Mesenchymal stem cell (in vitro differentiated cells and primary cell): ENCODE data around the gene POU6F2.

ENCODE experiments used
- DNase-seq: peaks from one replicate; pipeline ENCODE4 v3.0.0-alpha.2; 2013
- H2AFZ ChIP-seq: one replicate; pipeline ENCODE4 v1.6.1; 2013; ENCODE audit warnings: low read depth, mild to moderate bottlenecking, control low read depth, inconsistent platforms, low read length, moderate library complexity
- H2AK5ac ChIP-seq: 2 replicates; pipeline ENCODE4 v1.6.1; 2013; ENCODE audit warnings: low read length, moderate library complexity, mild to moderate bottlenecking, inconsistent platforms; ENCODE audit not compliant: severe bottlenecking
- H2BK120ac ChIP-seq: one replicate; pipeline ENCODE4 v1.6.1; 2013; ENCODE audit warnings: low read depth, mild to moderate bottlenecking, inconsistent platforms, low read length, moderate library complexity
- H2BK12ac ChIP-seq, 2 experiments: one replicate each; pipeline ENCODE4 v1.6.1; 2013; ENCODE audit warnings: inconsistent platforms in 2 of 2, low read length in 2 of 2, mild to moderate bottlenecking in 2 of 2, moderate library complexity in 2 of 2, control low read depth in 1 of 2
- H2BK15ac ChIP-seq: one replicate; pipeline ENCODE4 v1.6.1; 2013; ENCODE audit warnings: mild to moderate bottlenecking, low read depth, inconsistent platforms; ENCODE audit not compliant: poor library complexity, severe bottlenecking
- H2BK5ac ChIP-seq: 2 replicates; pipeline ENCODE4 v1.6.1; 2013; ENCODE audit warnings: low read depth, mild to moderate bottlenecking, low read length, control low read depth, inconsistent platforms; ENCODE audit not compliant: poor library complexity, severe bottlenecking
- H3K14ac ChIP-seq, 2 experiments: one replicate each; pipeline ENCODE4 v1.6.1; 2013; ENCODE audit warnings: inconsistent platforms in 2 of 2, low read length in 2 of 2, control low read depth in 1 of 2, mild to moderate bottlenecking in 1 of 2, moderate library complexity in 1 of 2
- H3K18ac ChIP-seq, 2 experiments: one replicate each; pipeline ENCODE4 v1.6.1; 2013; ENCODE audit warnings: inconsistent platforms in 2 of 2, low read length in 2 of 2, control low read depth in 1 of 2, low read depth in 1 of 2, mild to moderate bottlenecking in 1 of 2
- H3K23ac ChIP-seq, 2 experiments: one replicate each; pipeline ENCODE4 v1.6.1; 2013; ENCODE audit warnings: inconsistent platforms in 2 of 2, low read length in 2 of 2, mild to moderate bottlenecking in 2 of 2, moderate library complexity in 2 of 2, control low read depth in 1 of 2
- H3K27ac ChIP-seq: 2 replicates; pipeline ENCODE4 v1.5.1; 2013; ENCODE audit warnings: mild to moderate bottlenecking, moderate library complexity, low read length, control low read depth, inconsistent platforms; ENCODE audit not compliant: poor library complexity, severe bottlenecking
- H3K27me3 ChIP-seq, 2 experiments: 2 replicates each; pipeline versions ENCODE4 v1.6.1 to v1.7.0; 2013; ENCODE audit warnings: low read length in 2 of 2, mild to moderate bottlenecking in 2 of 2, moderate library complexity in 2 of 2, control low read depth in 1 of 2, inconsistent platforms in 1 of 2; ENCODE audit not compliant: control insufficient read depth in 1 of 2, insufficient read depth in 1 of 2
- H3K36me3 ChIP-seq, 2 experiments: 2 replicates each; pipeline versions ENCODE4 v1.6.1 to v1.7.0; 2013; ENCODE audit warnings: low read length in 2 of 2, control low read depth in 1 of 2, inconsistent platforms in 1 of 2, low read depth in 1 of 2, mild to moderate bottlenecking in 1 of 2; ENCODE audit not compliant: insufficient read depth in 2 of 2, control insufficient read depth in 1 of 2
- H3K4ac ChIP-seq, 2 experiments: one replicate each; pipeline ENCODE4 v1.6.1; 2013; ENCODE audit warnings: inconsistent platforms in 2 of 2, low read length in 2 of 2, mild to moderate bottlenecking in 2 of 2, moderate library complexity in 2 of 2, control low read depth in 1 of 2, low read depth in 1 of 2
- H3K4me1 ChIP-seq: 2 replicates; pipeline ENCODE4 v1.6.1; 2013; ENCODE audit warnings: low read depth, low read length, control low read depth; ENCODE audit not compliant: control insufficient read depth, insufficient read depth
- H3K4me2 ChIP-seq: 2 replicates; pipeline ENCODE4 v1.6.1; 2013; ENCODE audit warnings: low read length, mild to moderate bottlenecking, inconsistent platforms; ENCODE audit not compliant: poor library complexity, severe bottlenecking
- H3K4me3 ChIP-seq, 2 experiments: 2 replicates each; pipeline versions ENCODE4 v1.5.1 to v1.7.0; 2013; ENCODE audit warnings: low read length in 2 of 2, mild to moderate bottlenecking in 2 of 2, control low read depth in 1 of 2, low read depth in 1 of 2; ENCODE audit not compliant: insufficient read depth in 1 of 2
- H3K79me1 ChIP-seq: replicated peaks from 2 replicates; pipeline ENCODE4 v1.6.1; 2013; ENCODE audit warnings: mild to moderate bottlenecking, control low read depth, low read length, inconsistent platforms; ENCODE audit not compliant: poor library complexity, severe bottlenecking
- H3K9ac ChIP-seq: 2 replicates; pipeline ENCODE4 v1.7.0; 2013; ENCODE audit warnings: mild to moderate bottlenecking, low read length, moderate library complexity
- H3K9me3 ChIP-seq: 2 replicates; pipeline ENCODE4 v1.7.0; 2013; ENCODE audit warnings: mild to moderate bottlenecking, low read length; ENCODE audit not compliant: control insufficient read depth
- H4K8ac ChIP-seq: one replicate; pipeline ENCODE4 v1.6.1; 2013; ENCODE audit warnings: inconsistent platforms, mild to moderate bottlenecking, low read length, moderate library complexity
- H4K91ac ChIP-seq: one replicate; pipeline ENCODE4 v1.6.1; 2013; ENCODE audit warnings: mild to moderate bottlenecking, low read length, inconsistent platforms
- WGBS: methylation state at CpG from one replicate; pipeline ENCODE4 v1.1.7; 2013; ENCODE audit warnings: mixed read lengths; 5-methylcytosine and 5-hydroxymethylcytosine counted together

Gene POU6F2

DNA sequence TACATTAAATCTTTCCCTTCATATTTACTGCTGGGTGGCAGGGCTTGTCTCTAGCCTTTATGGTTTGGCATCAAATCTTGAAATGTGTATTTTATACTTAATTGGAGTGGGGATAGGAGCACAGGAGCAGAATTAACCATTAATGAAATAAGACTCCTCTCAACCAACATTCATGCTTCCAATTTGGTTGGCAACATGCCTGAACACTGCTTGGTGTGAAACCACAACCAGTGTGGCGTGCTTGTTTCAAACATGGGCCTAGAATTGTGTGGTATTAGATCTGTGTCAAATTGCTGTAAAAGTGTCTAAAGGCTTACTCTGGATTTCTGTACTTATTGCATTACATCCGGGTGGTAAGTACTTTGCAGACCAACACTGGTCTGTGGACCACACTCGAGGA is 43.7 kb upstream of the POU6F2 start:
- H3K4me3 ChIP-seq: no peak overlapping the region
- no peak overlapping the region for H3K4me2 ChIP-seq
- H3K14ac ChIP-seq: no peak overlapping the region
- no peak overlapping the region for H4K91ac ChIP-seq
- H2AK5ac ChIP-seq: peak overlapping the region; percentile 22
- no peak for DNase-seq
- no peak overlapping the region for H2BK15ac ChIP-seq
- no peak overlapping the region for H2BK120ac ChIP-seq
- no peak overlapping the region for H2BK12ac ChIP-seq
- H4K8ac ChIP-seq: no peak overlapping the region
- no peaks in the 10 kb centered on the region for H3K79me1 ChIP-seq
- no peak overlapping the region for H3K9ac ChIP-seq
- H2AFZ ChIP-seq: no peak overlapping the region
- no peak overlapping the region for H2BK5ac ChIP-seq
- H3K18ac ChIP-seq: no peak overlapping the region
- peaks cover 9% of the 10 kb centered on the region for H3K4me1 ChIP-seq
- no peak overlapping the region for H3K27ac ChIP-seq
- no peaks in the 10 kb centered on the region for H3K36me3 ChIP-seq
- no peaks in the 10 kb centered on the region for H3K27me3 ChIP-seq
- no peaks in the 10 kb centered on the region for H3K9me3 ChIP-seq
- H3K23ac ChIP-seq: no peak overlapping the region
- 91% methylated on average over 3 of the region's 3 CpGs for WGBS
- H3K4ac ChIP-seq: no peak overlapping the region

DNA sequence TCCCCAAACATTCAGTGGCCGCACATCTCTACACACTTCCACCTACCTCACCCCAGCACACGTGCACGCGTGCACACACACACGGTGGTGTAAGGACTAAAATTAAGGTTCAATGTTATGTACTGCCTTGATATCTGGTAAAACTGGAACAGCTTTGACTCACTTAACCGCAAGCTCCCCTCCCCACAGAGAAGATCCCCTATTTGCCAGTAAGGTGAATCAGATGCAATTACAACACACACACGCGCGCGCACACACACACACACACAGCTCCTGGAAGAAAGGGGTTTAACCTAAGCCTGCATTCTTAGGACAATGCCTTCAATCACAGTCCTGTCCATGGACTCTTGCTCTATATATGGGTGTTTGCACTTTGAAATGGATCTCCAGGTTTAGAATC is 43.2 kb upstream of the POU6F2 start:
- Histone ChIP-seq H3K9me3 (no peaks in the 10 kb centered on the region), H3K27ac (no peak overlapping the region), H3K9ac (no peak overlapping the region), H2BK120ac (no peak overlapping the region), H3K23ac (no peak overlapping the region), H2BK15ac (no peak overlapping the region), H3K27me3 (no peaks in the 10 kb centered on the region), H3K18ac (no peak overlapping the region), H3K79me1 (no peaks in the 10 kb centered on the region), H3K14ac (no peak overlapping the region), H3K4me1 (peaks cover 6% of the 10 kb centered on the region), H4K8ac (no peak overlapping the region), H3K4me2 (no peak overlapping the region), H4K91ac (no peak overlapping the region), H2AK5ac (peak overlapping the region; percentile 34), H3K4ac (no peak overlapping the region), H3K36me3 (no peaks in the 10 kb centered on the region), H3K4me3 (no peak overlapping the region), H2AFZ (no peak overlapping the region), H2BK12ac (no peak overlapping the region), H2BK5ac (no peak overlapping the region)
- no peak for DNase-seq
- 98% methylated on average over 10 of the region's 10 CpGs for WGBS

DNA sequence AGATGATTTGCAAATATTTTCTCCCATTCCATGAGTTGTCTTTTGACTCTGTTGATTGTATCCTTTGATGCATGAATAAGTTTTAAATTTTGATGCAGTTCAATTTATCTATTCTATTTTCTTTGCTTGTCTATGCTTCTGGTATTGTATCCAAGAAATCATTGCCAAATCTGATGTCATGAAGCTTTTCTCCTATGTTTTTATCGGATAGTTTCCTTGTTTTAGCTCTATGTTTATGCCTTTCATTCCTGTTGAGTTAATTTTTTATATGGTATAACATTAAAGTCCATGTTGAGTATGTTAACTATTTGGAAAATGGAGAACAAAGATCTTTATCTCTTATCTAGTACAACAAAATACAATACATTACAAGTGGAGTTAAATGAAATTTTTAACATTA is 41.1 kb upstream of the POU6F2 start:
- H2BK120ac ChIP-seq: no peak overlapping the region
- no peak overlapping the region for H3K14ac ChIP-seq
- H3K4me3 ChIP-seq: no peak overlapping the region
- no peaks in the 10 kb centered on the region for H3K36me3 ChIP-seq
- H3K18ac ChIP-seq: no peak overlapping the region
- peaks cover 4% of the 10 kb centered on the region for H3K4me1 ChIP-seq
- no peak overlapping the region for H2BK5ac ChIP-seq
- H2BK15ac ChIP-seq: no peak overlapping the region
- no CpG with 5 or more reads among the region's 1 CpG for WGBS
- no peak overlapping the region for H4K91ac ChIP-seq
- H2AK5ac ChIP-seq: no peak overlapping the region
- DNase-seq: no peak
- no peak overlapping the region for H3K4ac ChIP-seq
- no peak overlapping the region for H2BK12ac ChIP-seq
- no peaks in the 10 kb centered on the region for H3K9me3 ChIP-seq
- no peak overlapping the region for H3K27ac ChIP-seq
- H3K79me1 ChIP-seq: no peaks in the 10 kb centered on the region
- no peak overlapping the region for H2AFZ ChIP-seq
- no peak overlapping the region for H3K4me2 ChIP-seq
- H3K27me3 ChIP-seq: no peaks in the 10 kb centered on the region
- H4K8ac ChIP-seq: no peak overlapping the region
- no peak overlapping the region for H3K9ac ChIP-seq
- H3K23ac ChIP-seq: no peak overlapping the region

DNA sequence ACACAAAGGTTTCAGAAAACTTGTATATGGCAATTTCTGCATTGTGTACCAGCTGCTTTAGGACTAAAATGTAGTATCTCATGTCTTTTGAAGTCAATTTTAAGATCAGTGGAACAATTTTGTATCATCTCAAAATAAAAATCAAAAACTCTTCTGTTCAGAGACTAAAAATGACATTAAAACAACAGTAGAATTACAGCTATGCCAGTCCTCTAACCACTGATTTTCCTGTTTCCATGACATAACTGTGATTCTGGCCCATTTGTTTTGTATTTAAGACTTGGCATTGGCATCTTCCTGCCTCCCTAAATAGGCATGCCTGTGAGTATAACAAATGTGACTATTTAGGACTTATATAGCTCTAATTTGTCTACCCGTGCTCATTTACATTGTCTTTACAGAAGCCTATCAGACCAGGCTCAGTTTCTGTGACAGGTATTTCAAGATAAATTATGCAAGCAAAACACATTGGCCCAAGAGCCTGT is 39.7 kb upstream of the POU6F2 start:
- H3K27me3 ChIP-seq: no peaks in the 10 kb centered on the region
- no peak overlapping the region for H4K8ac ChIP-seq
- WGBS: 83% methylated on average over 1 of the region's 1 CpG
- no peaks in the 10 kb centered on the region for H3K36me3 ChIP-seq
- no peak overlapping the region for H3K27ac ChIP-seq
- peaks cover 4% of the 10 kb centered on the region for H3K4me1 ChIP-seq
- H3K4me2 ChIP-seq: no peak overlapping the region
- no peak overlapping the region for H3K4ac ChIP-seq
- no peak overlapping the region for H3K23ac ChIP-seq
- H4K91ac ChIP-seq: no peak overlapping the region
- no peak overlapping the region for H2AK5ac ChIP-seq
- H2BK5ac ChIP-seq: no peak overlapping the region
- no peak overlapping the region for H2AFZ ChIP-seq
- H2BK120ac ChIP-seq: no peak overlapping the region
- no peak overlapping the region for H3K14ac ChIP-seq
- H3K79me1 ChIP-seq: no peaks in the 10 kb centered on the region
- no peak overlapping the region for H3K4me3 ChIP-seq
- DNase-seq: no peak
- no peak overlapping the region for H3K9ac ChIP-seq
- H2BK12ac ChIP-seq: no peak overlapping the region
- H3K18ac ChIP-seq: no peak overlapping the region
- no peak overlapping the region for H2BK15ac ChIP-seq
- H3K9me3 ChIP-seq: no peaks in the 10 kb centered on the region
